ENCODE data around the gene NAV3.

- TF ChIP-seq POLR2A (IDR thresholded peaks at IDR 0.05; ENCODE audit: low read depth, low read length) = no peak
- TF ChIP-seq POLR2AphosphoS5 (IDR thresholded peaks at IDR 0.05; ENCODE audit: low read depth, low read length) = no peak
- no peak for TF ChIP-seq PAX5 (IDR thresholded peaks at IDR 0.05; ENCODE audit: insufficient read depth, low read length, severe bottlenecking)
- no peak for TF ChIP-seq SPI1 (IDR thresholded peaks at IDR 0.05; ENCODE audit: low read depth, low read length)
Observed at GRCh38 chr12:77968021-77968420, 137.3 kb downstream of the NAV3 start.
